Measurements from ENCODE around the gene MAP4K4.

- TF ChIP-seq CTCF (IDR thresholded peaks at IDR 0.05) (no peak), POLR2A (IDR thresholded peaks at IDR 0.05) (no peak)
Observed at GRCh38 chr2:101827246-101827645, 129.7 kb downstream of the MAP4K4 start.
